Head of caudate nucleus (tissue), 42 donors: ENCODE results near the gene GABBR1.
A peak's percentile ranks its signal among the peaks of the same experiment; 100 is the strongest.
"Not testable (repeated sequence)": the region's sequence is repeated elsewhere in the genome, so short reads cannot be mapped to it uniquely, and the experiment has no call there.

Experiments used
- DNase-seq, 42 donors: peaks; one replicate each; pipeline versions ENCODE4 v3.0.0 to v3.0.0-alpha.2; 2020 to 2021; ENCODE audit warnings: mixed read lengths in 7 of 42
- intact Hi-C: fragments of 100-400 bp; cut with DNase I; formaldehyde crosslinking; loops from one replicate; pipeline ENCODE4 v1.15.0; 2022

Gene GABBR1

GRCh38 chr6:29632789-29633533 is at the start of gene GABBR1:
TSS of gene GABBR1 (minus strand) at chr6:29633183. CDS start at chr6:29632385, 798 bp downstream.
- peak; percentile 62 to 97 (median 90) for DNase-seq
- intact Hi-C loops: no loop called here

GRCh38 chr6:29681811-29682210 is 48.8 kb upstream of the GABBR1 start:
- intact Hi-C loops: no loop called here

GRCh38 chr6:29680904-29681303 is 47.9 kb upstream of the GABBR1 start, which contains the start of gene ZFP57:
TSS of gene ZFP57 (minus strand) at chr6:29681152. CDS start at chr6:29677003, 4,149 bp downstream.
- intact Hi-C loops: no loop called here
- DNase-seq: no peak

More at GRCh38 chr6:29681811-29682210, 48.8 kb upstream of the GABBR1 start:
- no peak for DNase-seq

GRCh38 chr6:29680416-29680815 is 47.4 kb upstream of the GABBR1 start:
- DNase-seq: no peak
- intact Hi-C loops: no loop called here

- DNase-seq: no peak
- intact Hi-C loops: no loop called here
Observed at GRCh38 chr6:29679962-29680361, 47.0 kb upstream of the GABBR1 start.

- no peak for DNase-seq
- intact Hi-C loops: no loop called here
Observed at GRCh38 chr6:29678114-29678513, 45.1 kb upstream of the GABBR1 start.

GRCh38 chr6:29676981-29677601 is 44.1 kb upstream of the GABBR1 start:
- no peak for DNase-seq
- intact Hi-C loops: no loop called here

- intact Hi-C loops: no loop called here
- DNase-seq: no peak
Observed at GRCh38 chr6:29675561-29675960, 42.6 kb upstream of the GABBR1 start.

GRCh38 chr6:29674008-29674407 is 41.0 kb upstream of the GABBR1 start:
- intact Hi-C loops: no loop called here
- no peak for DNase-seq

- peak in 6 of 42 donors; percentile 20 to 51 (median 46) for DNase-seq
- intact Hi-C loops: no loop called here
Observed at GRCh38 chr6:29673161-29673560, 40.2 kb upstream of the GABBR1 start.

GRCh38 chr6:29672116-29672515 is 39.1 kb upstream of the GABBR1 start:
- intact Hi-C loops, DNase-seq: not testable (repeated sequence)

- intact Hi-C loops: no loop called here
Observed at GRCh38 chr6:29671026-29671425, 38.0 kb upstream of the GABBR1 start.

GRCh38 chr6:29667158-29667557 is 34.2 kb upstream of the GABBR1 start:
- intact Hi-C loops: no loop called here
- no peak for DNase-seq

More at GRCh38 chr6:29671026-29671425, 38.0 kb upstream of the GABBR1 start:
- no peak for DNase-seq

- DNase-seq: no peak
- intact Hi-C loops: no loop called here
Observed at GRCh38 chr6:29666826-29667130, 33.8 kb upstream of the GABBR1 start.

- no peak for DNase-seq
- intact Hi-C loops: no loop called here
Observed at GRCh38 chr6:29665942-29666825, 33.2 kb upstream of the GABBR1 start.

GRCh38 chr6:29663300-29664042 is 30.5 kb upstream of the GABBR1 start:
- DNase-seq: no peak
- intact Hi-C loops: no loop called here

GRCh38 chr6:29661502-29662141 is 28.6 kb upstream of the GABBR1 start:
- intact Hi-C loops, DNase-seq: not testable (repeated sequence)

- intact Hi-C loops: no loop called here
- no peak for DNase-seq
Observed at GRCh38 chr6:29661071-29661470, 28.1 kb upstream of the GABBR1 start.

GRCh38 chr6:29656798-29657197 is 23.8 kb upstream of the GABBR1 start, which contains the start of gene MOG:
TSS of gene MOG (plus strand) at chr6:29657092. CDS start at chr6:29657210, 118 bp downstream.
- intact Hi-C loops: no loop called here
- peak; percentile 79 to 97 (median 94) for DNase-seq
